ENCODE data around the gene CEP170B. TPM values are rescaled to one million over a fixed set of nuclear protein-coding genes. Genes with fewer than 3 reads are reported as not detected.

CEP170B gene
- total and polyA plus RNA-seq, 2 of the 13 experiments (the other 11 are each of a cell fraction or from before 2014, with no cell fraction given), result 4.3 to 8.8 TPM

DNA sequence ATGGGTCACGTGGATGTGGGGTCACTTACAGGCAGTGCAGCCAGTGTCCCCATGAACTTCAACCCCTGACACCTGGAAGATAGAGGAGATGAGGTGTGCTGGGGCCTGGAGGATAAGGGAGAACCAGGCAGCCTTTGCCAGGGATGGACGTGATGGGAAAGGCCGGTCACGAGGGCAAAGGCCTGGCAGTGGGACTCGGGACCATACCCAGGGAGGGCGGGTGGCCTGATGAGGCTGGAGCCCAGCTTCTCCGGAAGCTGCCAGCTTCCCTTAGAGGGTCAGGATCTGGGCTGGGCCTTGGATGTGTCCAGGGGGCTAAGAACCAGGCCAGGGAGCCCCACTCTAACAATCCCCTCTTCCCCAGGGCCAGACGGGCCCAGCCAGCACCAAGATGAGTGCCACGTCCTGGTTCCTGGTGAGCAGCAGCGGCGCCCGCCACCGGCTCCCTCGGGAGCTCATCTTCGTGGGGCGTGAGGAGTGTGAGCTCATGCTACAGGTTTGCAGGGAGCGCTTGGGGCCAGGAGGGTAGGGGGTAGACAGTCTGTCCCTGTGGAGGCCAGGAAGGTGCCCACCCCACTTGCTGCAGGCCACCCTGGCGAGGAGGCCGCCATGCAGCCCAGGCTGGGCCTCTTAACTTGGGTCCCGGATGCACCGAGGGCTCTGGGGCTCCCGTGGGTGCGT is 3.1 kb downstream of the CEP170B start:
- TF ChIP-seq RBAK (CRISPR knock-in tag; IDR thresholded peaks at IDR 0.05) (no peak), ZNF792 (CRISPR knock-in tag; IDR thresholded peaks at IDR 0.05) (no peak)
- Histone ChIP-seq H3K9ac (ENCODE audit: insufficient read depth, low read depth, low read length) (no peak overlapping the region), H2AFZ (ENCODE audit: low read length) (no peak overlapping the region), H3K27me3 (ENCODE audit: control insufficient read depth in 1 of 2, insufficient read depth in 2 of 2, low read length in 2 of 2) (no peaks in the 10 kb centered on the region; a peak in 1 of 5 replicates), H4K20me1 (ENCODE audit: insufficient read depth, low read length) (peaks cover 5% of the 10 kb centered on the region; the same call in 1 of the 2 replicates), H3K79me2 (ENCODE audit: insufficient read depth, low read length) (peaks cover 28% of the 10 kb centered on the region), H3K4me2 (ENCODE audit: low read depth, low read length) (no peak overlapping the region), H3K36me3 (replicated peaks in 1 of 2; ENCODE audit: control insufficient read depth in 1 of 2, insufficient read depth in 2 of 2, low read length in 2 of 2) (peaks cover 1 to 2% of the 10 kb centered on the region in 2 experiments; a peak in 3 of 5 replicates), H3K4me3 (replicated peaks in 1 of 3; ENCODE audit: insufficient read depth in 1 of 3, low read depth in 2 of 3, low read length in 3 of 3) (no peak overlapping the region), H3K4me1 (ENCODE audit: insufficient read depth, low read length) (peaks cover 20% of the 10 kb centered on the region), H3K9me3 (ENCODE audit: low read length) (no peaks in the 10 kb centered on the region), H3K27ac (ENCODE audit: extremely low read length, insufficient read depth, low read length) (no peak overlapping the region)
- no TSS peak for BruUV-seq (replicated peaks)
- DNase-seq (ENCODE audit: low spot score) (no peak), FAIRE-seq (no peak), ATAC-seq (no peak)
- intact Hi-C loops (cut with micrococcal nuclease; ENCODE audit: unreplicated experiment) (no loop called here), in situ Hi-C loops (cut with HindIII; ENCODE audit: extremely low pct_ligation_motif_present, low pct_unique_long_range_greater_than_20kb) (loop anchor here (5.0 kb wide), 2 partner anchors 41 to 101 kb away; no protein-coding TSS in a partner anchor)
- ChIA-PET CTCF (ENCODE audit: low intra/inter-chr PET ratio, low total read pairs) (no interaction called here), POLR2A (no interaction called here)
- WGBS (ENCODE audit: low lambda C conversion rate), result 98% methylated on average over 14 of the region's 23 CpGs

DNA sequence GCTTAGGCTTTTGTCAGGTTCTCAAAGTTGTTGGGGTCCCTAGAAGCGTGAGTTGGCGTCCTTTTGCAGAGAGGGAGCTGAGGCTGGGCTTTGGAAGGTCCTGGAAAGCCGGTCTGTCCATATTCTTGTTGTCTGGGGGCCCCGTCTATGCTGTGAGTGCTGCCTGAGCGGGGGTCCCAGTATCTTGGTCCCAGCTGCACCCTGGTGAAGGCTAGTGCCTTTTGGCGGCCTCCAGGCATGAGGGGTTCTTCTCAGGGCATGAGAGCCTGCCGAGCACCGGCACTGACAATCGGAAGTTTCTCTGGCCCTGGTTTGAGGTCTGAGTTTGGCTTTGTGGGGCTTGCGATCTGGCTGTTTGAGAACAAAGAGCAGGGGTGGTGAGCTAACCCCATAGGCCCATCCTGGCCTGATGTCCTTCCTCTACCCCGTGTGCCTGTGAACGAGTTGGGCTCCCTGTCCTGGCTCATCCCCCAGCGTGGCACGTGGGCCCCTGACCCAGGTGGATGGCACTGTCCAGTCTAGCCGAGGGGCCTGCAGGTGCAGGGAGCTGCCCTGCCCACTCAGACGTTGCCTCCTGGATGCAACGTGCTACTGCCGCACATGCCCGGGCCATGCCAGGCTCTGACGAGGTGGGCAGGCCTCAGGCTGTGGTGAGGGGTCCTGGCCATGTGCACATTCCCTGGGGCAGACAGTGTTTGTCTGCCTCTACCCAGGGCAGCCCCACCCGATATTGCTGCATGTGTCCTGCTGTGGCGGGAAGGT is 3.9 kb downstream of the CEP170B start:
- no peak for FAIRE-seq
- H4K20me1 ChIP-seq (ENCODE audit: insufficient read depth, low read length), result peaks cover 5% of the 10 kb centered on the region; the same call in 1 of the 2 replicates
- TF ChIP-seq, protein P1, sequence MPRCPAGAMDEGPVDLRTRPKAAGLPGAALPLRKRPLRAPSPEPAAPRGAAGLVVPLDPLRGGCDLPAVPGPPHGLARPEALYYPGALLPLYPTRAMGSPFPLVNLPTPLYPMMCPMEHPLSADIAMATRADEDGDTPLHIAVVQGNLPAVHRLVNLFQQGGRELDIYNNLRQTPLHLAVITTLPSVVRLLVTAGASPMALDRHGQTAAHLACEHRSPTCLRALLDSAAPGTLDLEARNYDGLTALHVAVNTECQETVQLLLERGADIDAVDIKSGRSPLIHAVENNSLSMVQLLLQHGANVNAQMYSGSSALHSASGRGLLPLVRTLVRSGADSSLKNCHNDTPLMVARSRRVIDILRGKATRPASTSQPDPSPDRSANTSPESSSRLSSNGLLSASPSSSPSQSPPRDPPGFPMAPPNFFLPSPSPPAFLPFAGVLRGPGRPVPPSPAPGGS (CRISPR knock-in tag; IDR thresholded peaks at IDR 0.05), result no peak
- TF ChIP-seq NCOA5 (CRISPR knock-in tag; IDR thresholded peaks at IDR 0.05) (no peak), ZFY (CRISPR knock-in tag; IDR thresholded peaks at IDR 0.05) (no peak), ZNF292 (CRISPR knock-in tag; IDR thresholded peaks at IDR 0.05; ENCODE audit: borderline replicate concordance, low read depth) (no peak), GABPA (IDR thresholded peaks at IDR 0.05; ENCODE audit: low read depth, low read length) (no peak), GABPA (CRISPR knock-in tag; IDR thresholded peaks at IDR 0.05; ENCODE audit: low read depth) (no peak), GTF2F1 (IDR thresholded peaks at IDR 0.05; ENCODE audit: low read length) (no peak), ZNF558 (CRISPR knock-in tag; IDR thresholded peaks at IDR 0.05; ENCODE audit: borderline replicate concordance) (no peak), MEF2D (CRISPR knock-in tag; IDR thresholded peaks at IDR 0.05) (no peak), PLRG1 (conservative IDR thresholded peaks at IDR 0.05) (no peak), EP300 (IDR thresholded peaks at IDR 0.05; ENCODE audit: low read depth in 2 of 2, low read length in 2 of 2) (no peak), EP300 (CRISPR knock-in tag; IDR thresholded peaks at IDR 0.05; ENCODE audit: borderline replicate concordance) (no peak)
- TF ChIP-seq, protein P2, sequence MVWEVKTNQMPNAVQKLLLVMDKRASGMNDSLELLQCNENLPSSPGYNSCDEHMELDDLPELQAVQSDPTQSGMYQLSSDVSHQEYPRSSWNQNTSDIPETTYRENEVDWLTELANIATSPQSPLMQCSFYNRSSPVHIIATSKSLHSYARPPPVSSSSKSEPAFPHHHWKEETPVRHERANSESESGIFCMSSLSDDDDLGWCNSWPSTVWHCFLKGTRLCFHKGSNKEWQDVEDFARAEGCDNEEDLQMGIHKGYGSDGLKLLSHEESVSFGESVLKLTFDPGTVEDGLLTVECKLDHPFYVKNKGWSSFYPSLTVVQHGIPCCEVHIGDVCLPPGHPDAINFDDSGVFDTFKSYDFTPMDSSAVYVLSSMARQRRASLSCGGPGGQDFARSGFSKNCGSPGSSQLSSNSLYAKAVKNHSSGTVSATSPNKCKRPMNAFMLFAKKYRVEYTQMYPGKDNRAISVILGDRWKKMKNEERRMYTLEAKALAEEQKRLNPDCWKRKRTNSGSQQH (CRISPR knock-in tag; IDR thresholded peaks at IDR 0.05; ENCODE audit: low read depth), result no peak

More for the DNA sequence above, 3.9 kb downstream of the CEP170B start:
- ATAC-seq (no peak), DNase-seq (ENCODE audit: low spot score) (no peak)
- Histone ChIP-seq H3K36me3 (replicated peaks in 1 of 2; ENCODE audit: control insufficient read depth in 1 of 2, insufficient read depth in 2 of 2, low read length in 2 of 2) (peaks cover 0 to 2% of the 10 kb centered on the region in 2 experiments; a peak in 2 of 5 replicates), H2AFZ (ENCODE audit: low read length) (no peak overlapping the region), H3K4me1 (ENCODE audit: insufficient read depth, low read length) (peaks cover 17% of the 10 kb centered on the region), H3K27me3 (ENCODE audit: control insufficient read depth in 1 of 2, insufficient read depth in 2 of 2, low read length in 2 of 2) (no peaks in the 10 kb centered on the region; a peak in 1 of 5 replicates), H3K4me2 (ENCODE audit: low read depth, low read length) (no peak overlapping the region), H3K27ac (ENCODE audit: extremely low read length, insufficient read depth, low read length) (no peak overlapping the region), H3K79me2 (ENCODE audit: insufficient read depth, low read length) (peaks cover 24% of the 10 kb centered on the region), H3K4me3 (replicated peaks in 1 of 3; ENCODE audit: insufficient read depth in 1 of 3, low read depth in 2 of 3, low read length in 3 of 3) (no peak overlapping the region), H3K9ac (ENCODE audit: insufficient read depth, low read depth, low read length) (no peak overlapping the region), H3K9me3 (ENCODE audit: low read length) (no peaks in the 10 kb centered on the region)
- WGBS (ENCODE audit: low lambda C conversion rate), result 83% methylated on average over 1 of the region's 22 CpGs
- no TSS peak for BruUV-seq (replicated peaks)
- intact Hi-C loops (cut with micrococcal nuclease; ENCODE audit: unreplicated experiment) (no loop called here), in situ Hi-C loops (cut with HindIII; ENCODE audit: extremely low pct_ligation_motif_present, low pct_unique_long_range_greater_than_20kb) (loop anchor here (5.0 kb wide), 2 partner anchors 42 to 102 kb away; no protein-coding TSS in a partner anchor)
- CTCF ChIA-PET (ENCODE audit: low intra/inter-chr PET ratio, low total read pairs), result no interaction called here
- POLR2A ChIA-PET, result no interaction called here
